SW 1271 (cell line): Measurements from ENCODE around the gene SIK2.
A peak's percentile ranks its signal among the peaks of the same experiment; 100 is the strongest.

Experiments
- DNase-seq, 2 experiments: peaks; one replicate each; lab custom pipeline; 2025; lab: John Stamatoyannopoulos, UW

The SIK2 gene

GRCh38 chr11:111601979-111602864 is at the start of gene SIK2:
TSS of gene SIK2 (plus strand) at chr11:111602449. CDS start at chr11:111602564, 115 bp downstream.
- peak; percentile 97 to 99 for DNase-seq

- no peak for DNase-seq
Measured at GRCh38 chr11:111554532-111554931, 47.7 kb upstream of the SIK2 start.

GRCh38 chr11:111555255-111555654 is 47.0 kb upstream of the SIK2 start:
- DNase-seq = no peak

GRCh38 chr11:111557425-111558111 is 44.7 kb upstream of the SIK2 start:
- DNase-seq = peak; percentile 30 to 35

- no peak for DNase-seq
Measured at GRCh38 chr11:111559800-111560464, 42.3 kb upstream of the SIK2 start.

GRCh38 chr11:111560800-111561199 is 41.4 kb upstream of the SIK2 start:
- no peak for DNase-seq

- DNase-seq = no peak
Measured at GRCh38 chr11:111561306-111561705, 40.9 kb upstream of the SIK2 start.

GRCh38 chr11:111561791-111562325 is 40.4 kb upstream of the SIK2 start:
- DNase-seq = peak in 1 of 2 experiments; percentile 83

- no peak for DNase-seq
Measured at GRCh38 chr11:111562692-111563389, 39.4 kb upstream of the SIK2 start.

GRCh38 chr11:111565114-111565720 is 37.0 kb upstream of the SIK2 start:
- DNase-seq = peak; percentile 35 to 82

GRCh38 chr11:111566324-111566723 is 35.9 kb upstream of the SIK2 start:
- no peak for DNase-seq

GRCh38 chr11:111569476-111569875 is 32.8 kb upstream of the SIK2 start:
- no peak for DNase-seq

GRCh38 chr11:111570796-111571195 is 31.5 kb upstream of the SIK2 start:
- no peak for DNase-seq

- no peak for DNase-seq
Measured at GRCh38 chr11:111571829-111572501, 30.3 kb upstream of the SIK2 start.

GRCh38 chr11:111572581-111572980 is 29.7 kb upstream of the SIK2 start:
- DNase-seq = no peak

GRCh38 chr11:111573821-111574249 is 28.4 kb upstream of the SIK2 start:
- DNase-seq = no peak

GRCh38 chr11:111574373-111575225 is 27.6 kb upstream of the SIK2 start:
- no peak for DNase-seq

GRCh38 chr11:111575740-111576139 is 26.5 kb upstream of the SIK2 start:
- DNase-seq = no peak

GRCh38 chr11:111577821-111578220 is 24.4 kb upstream of the SIK2 start:
- DNase-seq = no peak

GRCh38 chr11:111581341-111581740 is 20.9 kb upstream of the SIK2 start:
- no peak for DNase-seq
